IMR-90 (cell line): Measurements from ENCODE around the gene GADD45GIP1. TPM values are rescaled to one million over a fixed set of nuclear protein-coding genes. Genes with fewer than 3 reads are reported as not detected.
A peak's percentile ranks its signal among the peaks of the same experiment; 100 is the strongest.

Experiments
- ATAC-seq: fragments of 200-7000 bp; cut with Tn5 transposase; 2 replicates; pipeline ENCODE4 v1.9.1; 2020; ENCODE audit warnings: low read depth, mild to moderate bottlenecking, moderate library complexity
- BruUV-seq: library from RNA; stranded (reverse); fragments of 400-500 nt; replicated peaks from 2 replicates; lab custom pipeline; 2021; lab: Mats Ljungman, UMichigan
- CTCF ChIA-PET: fragments of 300-600 bp; formaldehyde crosslinking; extraction: SDS; loops from one replicate; lab custom pipeline; 2021; ENCODE audit warnings: antibody characterized with exemption; lab: Yijun Ruan, JAX
- POLR2A ChIA-PET: fragments of 300-600 bp; sonication (Branson Sonifier 250); formaldehyde crosslinking; loops from one replicate; lab custom pipeline; 2022; ENCODE audit warnings: antibody characterized with exemption; ENCODE audit not compliant: unreplicated experiment; lab: Charles Lee
- DNase-seq: peaks from one replicate; pipeline ENCODE4 v3.0.0; 2013
- H2AFZ ChIP-seq: replicated peaks from 2 replicates; pipeline ENCODE3; 2013; ENCODE audit warnings: low read length, mild to moderate bottlenecking; ENCODE audit not compliant: poor library complexity
- H2AK5ac ChIP-seq: 2 replicates; pipeline ENCODE4 v1.6.1; 2013; ENCODE audit warnings: low read depth, low read length, inconsistent platforms
- H2AK9ac ChIP-seq: replicated peaks from 2 replicates; pipeline ENCODE3; 2013; ENCODE audit warnings: mild to moderate bottlenecking, low read depth, low read length, moderate library complexity; ENCODE audit not compliant: poor library complexity
- H2BK120ac ChIP-seq: 2 replicates; pipeline ENCODE4 v1.6.1; 2013; ENCODE audit warnings: low read depth, low read length, inconsistent platforms
- H2BK15ac ChIP-seq: 3 replicates; pipeline ENCODE4 v1.6.1; 2013; ENCODE audit warnings: low read depth, low read length, inconsistent platforms
- H2BK20ac ChIP-seq: 2 replicates; pipeline ENCODE4 v1.6.1; 2013; ENCODE audit warnings: low read depth, mild to moderate bottlenecking, inconsistent platforms, low read length, moderate library complexity
- H2BK5ac ChIP-seq: 2 replicates; pipeline ENCODE4 v1.6.1; 2013; ENCODE audit warnings: mild to moderate bottlenecking, low read depth, low read length, inconsistent platforms; ENCODE audit not compliant: poor library complexity, severe bottlenecking
- H3K14ac ChIP-seq: replicated peaks from 2 replicates; pipeline ENCODE4 v1.6.1; 2013; ENCODE audit warnings: low read depth, low read length, inconsistent platforms
- H3K18ac ChIP-seq: 2 replicates; pipeline ENCODE4 v1.6.1; 2013; ENCODE audit warnings: low read depth, low read length, control low read depth
- H3K23ac ChIP-seq: 2 replicates; pipeline ENCODE4 v1.6.1; 2013; ENCODE audit warnings: low read depth, low read length, inconsistent platforms
- H3K27ac ChIP-seq: 2 replicates; pipeline ENCODE4 v1.5.1; 2013; ENCODE audit warnings: mild to moderate bottlenecking, control low read depth, low read length; ENCODE audit not compliant: insufficient read depth
- H3K27me3 ChIP-seq: 2 replicates; pipeline ENCODE4 v1.6.1; 2013; ENCODE audit warnings: low read length; ENCODE audit not compliant: control insufficient read depth, insufficient read depth
- H3K36me3 ChIP-seq: 2 replicates; pipeline ENCODE4 v1.6.1; 2013; ENCODE audit warnings: low read length, mixed read lengths; ENCODE audit not compliant: control insufficient read depth, insufficient read depth
- H3K4ac ChIP-seq: 2 replicates; pipeline ENCODE4 v1.6.1; 2013; ENCODE audit warnings: low read depth, low read length, inconsistent platforms
- H3K4me1 ChIP-seq: 2 replicates; pipeline ENCODE4 v1.6.1; 2013; ENCODE audit warnings: low read length, mixed read lengths; ENCODE audit not compliant: control insufficient read depth, insufficient read depth
- H3K4me2 ChIP-seq: 2 replicates; pipeline ENCODE4 v1.6.1; 2013; ENCODE audit warnings: low read depth, mild to moderate bottlenecking, control low read depth, low read length, moderate library complexity
- H3K4me3 ChIP-seq: 2 replicates; pipeline ENCODE4 v1.5.1; 2013; ENCODE audit warnings: low read depth, mild to moderate bottlenecking, control low read depth, low read length, moderate library complexity; ENCODE audit not compliant: insufficient read depth
- H3K56ac ChIP-seq: 2 replicates; pipeline ENCODE4 v1.6.1; 2013; ENCODE audit warnings: low read length, inconsistent platforms; ENCODE audit not compliant: insufficient read depth; ENCODE audit errors: extremely low read depth
- H3K79me1 ChIP-seq, 2 experiments: 2 replicates each; pipeline ENCODE4 v1.6.1; 2013; ENCODE audit warnings: low read length in 2 of 2, inconsistent platforms in 1 of 2, low read depth in 1 of 2
- H3K9ac ChIP-seq: 2 replicates; pipeline ENCODE4 v1.6.1; 2013; ENCODE audit warnings: low read depth, low read length, control low read depth
- H3K9me1 ChIP-seq: 2 replicates; pipeline ENCODE4 v1.6.1; 2013; ENCODE audit warnings: low read length, inconsistent platforms; ENCODE audit not compliant: insufficient read depth
- H3K9me3 ChIP-seq: 2 replicates; pipeline ENCODE4 v1.6.1; 2013; ENCODE audit warnings: low read length; ENCODE audit not compliant: control insufficient read depth, insufficient read depth
- H4K20me1 ChIP-seq: 2 replicates; pipeline ENCODE4 v1.6.1; 2013; ENCODE audit warnings: low read length, inconsistent platforms; ENCODE audit not compliant: insufficient read depth
- H4K5ac ChIP-seq: 2 replicates; pipeline ENCODE4 v1.6.1; 2013; ENCODE audit warnings: mild to moderate bottlenecking, low read depth, low read length, control low read depth
- H4K8ac ChIP-seq, 2 experiments: 2 replicates each; pipeline ENCODE4 v1.6.1; 2013; ENCODE audit warnings: low read depth in 2 of 2, low read length in 2 of 2, control low read depth in 1 of 2, inconsistent platforms in 1 of 2
- H4K91ac ChIP-seq: 2 replicates; pipeline ENCODE4 v1.6.1; 2013; ENCODE audit warnings: low read depth, low read length, inconsistent platforms; ENCODE audit not compliant: insufficient read depth
- BHLHE40 ChIP-seq: fragments of 150-350 bp; IDR thresholded peaks from 2 replicates; pipeline ENCODE4 v1.6.1; 2016; ENCODE audit warnings: mild to moderate bottlenecking, low read depth, low read length
- CEBPB ChIP-seq: IDR thresholded peaks from 2 replicates; pipeline ENCODE4 v1.6.1; 2012; ENCODE audit warnings: low read depth, low read length, improper control_type of control experiment
- CHD1 ChIP-seq: IDR thresholded peaks from 2 replicates; pipeline ENCODE4 v1.6.1; 2012; ENCODE audit warnings: low read depth, low read length, improper control_type of control experiment
- CTCF ChIP-seq: conservative IDR thresholded peaks from 2 replicates; pipeline ENCODE4 v1.5.1; 2012; ENCODE audit warnings: mild to moderate bottlenecking, low read depth, low read length, improper control_type of control experiment
- MAFK ChIP-seq: IDR thresholded peaks from 2 replicates; pipeline ENCODE4 v1.6.1; 2012; ENCODE audit warnings: low read depth, low read length, improper control_type of control experiment
- MAZ ChIP-seq: IDR thresholded peaks from 2 replicates; pipeline ENCODE4 v1.6.1; 2012; ENCODE audit warnings: low read depth, mild to moderate bottlenecking, low read length, improper control_type of control experiment, moderate library complexity, borderline replicate concordance
- MXI1 ChIP-seq: IDR thresholded peaks from 2 replicates; pipeline ENCODE4 v1.6.1; 2012; ENCODE audit warnings: low read depth, mild to moderate bottlenecking, low read length, moderate library complexity, borderline replicate concordance
- NFE2L2 ChIP-seq: fragments of 150-350 bp; IDR thresholded peaks from 2 replicates; pipeline ENCODE4 v1.6.1; 2016; ENCODE audit warnings: low read depth, mild to moderate bottlenecking, low read length
- RAD21 ChIP-seq: IDR thresholded peaks from 2 replicates; pipeline ENCODE4 v1.6.1; 2012; ENCODE audit warnings: low read length, improper control_type of control experiment
- RFX5 ChIP-seq: IDR thresholded peaks from 2 replicates; pipeline ENCODE4 v1.8.0; 2012; ENCODE audit warnings: low read depth, mild to moderate bottlenecking, low read length, moderate library complexity
- USF2 ChIP-seq: fragments of 150-350 bp; IDR thresholded peaks from 2 replicates; pipeline ENCODE4 v1.6.1; 2017; ENCODE audit warnings: mild to moderate bottlenecking, antibody characterized with exemption, low read length, low read depth
- WGBS, 2 experiments: methylation state at CpG; one replicate each; pipeline versions ENCODE4 v1.1.5 to v1.1.7; 2013; ENCODE audit warnings: missing lambda C conversion rate in 2 of 2; ENCODE audit not compliant: insufficient read length in 1 of 2; ENCODE audit errors: extremely low coverage in 2 of 2; 5-methylcytosine and 5-hydroxymethylcytosine counted together
- dilution Hi-C: fragments of 300-500 bp; cut with HindIII; formaldehyde crosslinking; loops from one replicate; pipeline ENCODE4 v1.14.3; 2018; ENCODE audit warnings: low sequenced_read_pairs; ENCODE audit not compliant: unreplicated experiment
- in situ Hi-C: fragments of 300-500 bp; cut with MboI; formaldehyde crosslinking; loops from 3 replicates; pipeline ENCODE4 v1.14.3; 2019; ENCODE audit warnings: low sequenced_read_pairs, inconsistent platforms, mixed read lengths
- intact Hi-C: fragments of 100-400 bp; cut with micrococcal nuclease; formaldehyde crosslinking; loops from 2 replicates; pipeline ENCODE4 v1.10.0; 2022
- polyA plus RNA-seq, 3 experiments: library from polyadenylated mRNA; depleted of rRNA; stranded (reverse); fragments of >200 nt; gene quantifications; 2 replicates each; pipeline ENCODE4 v1.2.3, GENCODE V29; 2012; ENCODE audit warnings: low replicate concordance in 1 of 3
- total RNA-seq: library from RNA; depleted of rRNA; stranded (reverse); fragments of >200 nt; gene quantifications from 2 replicates; pipeline ENCODE4 v1.2.3, GENCODE V29; 2012

Gene GADD45GIP1
- total and polyA plus RNA-seq, 2 of the 4 experiments (the other 2 are of a cell fraction): 13.3 to 42.4 TPM

- TF ChIP-seq MAFK (no peak), BHLHE40 (peak; percentile 92)
Observed at GRCh38 chr19:12983542-12984142, 26.6 kb upstream of the GADD45GIP1 start (continued).

GRCh38 chr19:12983091-12983490 lies 26.1 kb upstream of the GADD45GIP1 start:
- H3K4me2 ChIP-seq: peak overlapping the region; percentile 42
- in situ Hi-C loops: loop anchor here (5.0 to 25.0 kb wide), 2 partner anchors 109 to 754 kb away; a partner anchor contains a TSS
- TF ChIP-seq CHD1: no peak
- TF ChIP-seq RFX5: no peak
- TF ChIP-seq MAZ: no peak
- no peak for TF ChIP-seq CTCF
- TF ChIP-seq USF2: no peak
- no peak for TF ChIP-seq MXI1
- no peak for TF ChIP-seq MAFK
- TF ChIP-seq CEBPB: no peak
- TF ChIP-seq NFE2L2: no peak
- TF ChIP-seq BHLHE40: no peak
- TF ChIP-seq RAD21: no peak
- intact Hi-C loops: loop anchor here (1.0 kb wide), 2 partner anchors 78 to 110 kb away; no protein-coding TSS in a partner anchor
- H3K4me3 ChIP-seq: peak overlapping the region; percentile 42
- H3K23ac ChIP-seq: peak overlapping the region; percentile 16; the same call in 1 of the 2 replicates
- dilution Hi-C loops: no loop called here
- peak overlapping the region; percentile 97 for H2AK9ac ChIP-seq
- peak overlapping the region; percentile 6; the same call in 1 of the 2 replicates for H4K5ac ChIP-seq
- peak overlapping the region; percentile 72 for H3K4ac ChIP-seq
- no peak overlapping the region for H3K27ac ChIP-seq
- no peaks in the 10 kb centered on the region for H3K27me3 ChIP-seq
- H4K8ac ChIP-seq: peak overlapping the region; percentile 59 to 82; a peak in 1 of 4 replicates
- no peak overlapping the region; the same call in 1 of the 2 replicates for H4K91ac ChIP-seq
- H3K14ac ChIP-seq: 0 out of 2 replicates have a peak overlapping the region, but pooled peaks have one; percentile 72
- 0 out of 2 replicates have a peak, but pooled peaks cover 1% of the 10 kb centered on the region for H3K9me1 ChIP-seq
- H3K9ac ChIP-seq: peak overlapping the region; percentile 40
- no peak overlapping the region for H2BK20ac ChIP-seq
- ChIA-PET CTCF (interaction anchor here (0.9 to 4.3 kb wide), 2 partner anchors 78 to 111 kb away, joined by 3 to 25 read pairs; no protein-coding TSS in a partner anchor), POLR2A (interaction anchor here (0.7 kb wide), 1 partner anchor 181 kb away, joined by 3 read pairs; no protein-coding TSS in a partner anchor)
- peak overlapping the region; percentile 59; the same call in 1 of the 2 replicates for H2AK5ac ChIP-seq
- no peaks in the 10 kb centered on the region for H3K9me3 ChIP-seq
- no TSS peak for BruUV-seq
- peak overlapping the region; percentile 89 for H2AFZ ChIP-seq
- peaks cover 3% of the 10 kb centered on the region; the same call in 1 of the 2 replicates for H3K4me1 ChIP-seq
- ATAC-seq (no peak; the same call in 1 of the 2 replicates), DNase-seq (no peak)
- H3K36me3 ChIP-seq: no peaks in the 10 kb centered on the region
- H2BK15ac ChIP-seq: peak overlapping the region; percentile 56; the same call in 1 of the 3 replicates
- H3K18ac ChIP-seq: no peak overlapping the region
- H3K79me1 ChIP-seq: no peaks in the 10 kb centered on the region; a peak in 1 of 4 replicates
- 69% methylated on average over 8 of the region's 10 CpGs; no CpG with 5 or more reads in 1 of the 2 experiments for WGBS, 2 experiments
- H3K56ac ChIP-seq: peak overlapping the region; percentile 37; the same call in 1 of the 2 replicates
- peak overlapping the region; percentile 19; the same call in 1 of the 2 replicates for H2BK120ac ChIP-seq
- H4K20me1 ChIP-seq: no peaks in the 10 kb centered on the region
- H2BK5ac ChIP-seq: no peak overlapping the region
